MCF 10A (cell line): Measurements from ENCODE around the gene PTCD2. TPM values are rescaled to one million over a fixed set of nuclear protein-coding genes. Genes with fewer than 3 reads are reported as not detected.

Experiments
- BruUV-seq: library from RNA; stranded (reverse); fragments of 400-500 nt; replicated peaks from 2 replicates; lab custom pipeline; 2021; lab: Mats Ljungman, UMichigan
- CTCF ChIA-PET: fragments of 300-600 bp; sonication (Branson Sonifier 250); formaldehyde crosslinking; extraction: SDS; loops from one replicate; lab custom pipeline; 2021; ENCODE audit warnings: antibody characterized with exemption, inconsistent platforms; lab: Yijun Ruan, JAX
- POLR2A ChIA-PET: fragments of 300-600, 350-650 bp; sonication (Branson Sonifier 250); formaldehyde crosslinking; extraction: SDS; loops from one replicate; lab custom pipeline; 2020; ENCODE audit warnings: antibody characterized with exemption, inconsistent platforms; lab: Yijun Ruan, JAX
- DNase-seq: peaks from one replicate; pipeline ENCODE4 v3.0.0-alpha.2; 2018; ENCODE audit not compliant: unreplicated experiment
- H3K27ac Mint-ChIP-seq: one replicate; pipeline ENCODE4 v1.8.0; 2022; ENCODE audit warnings: mild to moderate bottlenecking, low read depth, mixed read lengths; ENCODE audit not compliant: unreplicated experiment
- H3K27me3 Mint-ChIP-seq: one replicate; pipeline ENCODE4 v1.8.0; 2022; ENCODE audit warnings: mixed read lengths; ENCODE audit not compliant: insufficient read depth, unreplicated experiment
- H3K36me3 Mint-ChIP-seq: one replicate; pipeline ENCODE4 v1.8.0; 2022; ENCODE audit warnings: mild to moderate bottlenecking, moderate library complexity, mixed read lengths; ENCODE audit not compliant: insufficient read depth, unreplicated experiment
- H3K4me1 Mint-ChIP-seq: one replicate; pipeline ENCODE4 v1.8.0; 2022; ENCODE audit warnings: mixed read lengths; ENCODE audit not compliant: insufficient read depth, unreplicated experiment
- H3K4me3 Mint-ChIP-seq: one replicate; pipeline ENCODE4 v1.8.0; 2022; ENCODE audit warnings: mild to moderate bottlenecking, moderate library complexity, mixed read lengths; ENCODE audit not compliant: unreplicated experiment
- H3K9me3 Mint-ChIP-seq: one replicate; pipeline ENCODE4 v1.8.0; 2022; ENCODE audit warnings: mixed read lengths; ENCODE audit not compliant: unreplicated experiment
- CTCF ChIP-seq: fragments of 200-600 bp; IDR thresholded peaks from one replicate; pipeline ENCODE4 v1.8.0; 2022; ENCODE audit warnings: antibody characterized with exemption, mild to moderate bottlenecking; ENCODE audit not compliant: unreplicated experiment
- intact Hi-C: fragments of 100-400 bp; cut with micrococcal nuclease; formaldehyde crosslinking; loops from 2 replicates; pipeline ENCODE4 v1.14.1; 2022
- total RNA-seq: library from RNA; stranded (reverse); gene quantifications from 2 replicates; pipeline ENCODE4 v1.2.3, GENCODE V29; 2022

Gene PTCD2
- total RNA-seq, 1 experiment from 2014 or later: 20.3 TPM

GRCh38 chr5:72412283-72413055, 92.3 kb downstream of the PTCD2 start:
- TF ChIP-seq CTCF: no peak
- ChIA-PET POLR2A (interaction anchor here (0.7 to 1.7 kb wide), 6 partner anchors 9 to 22 kb away, joined by 3 to 9 read pairs (median 4); no protein-coding TSS in a partner anchor), CTCF (interaction anchor here (0.6 to 2.1 kb wide), 4 partner anchors 9 to 337 kb away, joined by 3 to 10 read pairs (median 3); no protein-coding TSS in a partner anchor)
- no peaks in the 10 kb centered on the region for H3K36me3 Mint-ChIP-seq
- peaks cover 10% of the 10 kb centered on the region for H3K4me1 Mint-ChIP-seq
- no peak for DNase-seq
- no TSS peak for BruUV-seq
- intact Hi-C loops: no loop called here
- no peaks in the 10 kb centered on the region for H3K27me3 Mint-ChIP-seq
- no peak overlapping the region for H3K4me3 Mint-ChIP-seq
- no peak overlapping the region for H3K27ac Mint-ChIP-seq
- H3K9me3 Mint-ChIP-seq: no peaks in the 10 kb centered on the region

- H3K9me3 Mint-ChIP-seq: no peaks in the 10 kb centered on the region
- ChIA-PET CTCF (interaction anchor here (0.7 kb wide), 1 partner anchor 38 kb away, joined by 4 read pairs; no protein-coding TSS in a partner anchor), POLR2A (interaction anchor here (1.7 kb wide), 1 partner anchor 11 kb away, joined by 5 read pairs; no protein-coding TSS in a partner anchor)
- BruUV-seq: no TSS peak
- peaks cover 4% of the 10 kb centered on the region for H3K4me1 Mint-ChIP-seq
- no peaks in the 10 kb centered on the region for H3K36me3 Mint-ChIP-seq
- H3K27me3 Mint-ChIP-seq: no peaks in the 10 kb centered on the region
- TF ChIP-seq CTCF: no peak
- no peak overlapping the region for H3K4me3 Mint-ChIP-seq
- intact Hi-C loops: no loop called here
- DNase-seq: no peak
- no peak overlapping the region for H3K27ac Mint-ChIP-seq
Observed at GRCh38 chr5:72415616-72416325, 95.6 kb downstream of the PTCD2 start.

GRCh38 chr5:72417333-72418062, 97.3 kb downstream of the PTCD2 start:
- CTCF ChIA-PET: no interaction called here
- H3K9me3 Mint-ChIP-seq: no peaks in the 10 kb centered on the region
- POLR2A ChIA-PET: no interaction called here
- no peaks in the 10 kb centered on the region for H3K27me3 Mint-ChIP-seq
- no peak for TF ChIP-seq CTCF
- H3K27ac Mint-ChIP-seq: no peak overlapping the region
- no peaks in the 10 kb centered on the region for H3K36me3 Mint-ChIP-seq
- intact Hi-C loops: no loop called here
- no peak overlapping the region for H3K4me3 Mint-ChIP-seq
- DNase-seq: no peak
- no peaks in the 10 kb centered on the region for H3K4me1 Mint-ChIP-seq
- no TSS peak for BruUV-seq

Other genes with a start within 250 kb of the PTCD2 start
- 43.8 and 56.0 TPM in 2 replicates for gene MAP1B, start 212.9 kb upstream of the PTCD2 start, total RNA-seq
- gene MRPS27, start 133 bp upstream of the PTCD2 start, total RNA-seq: 60.8 and 68.5 TPM in 2 replicates
- not detected in 2 replicates for gene ZNF366, start 187.0 kb downstream of the PTCD2 start, total RNA-seq